NT2/D1 (cell line): ENCODE results near the gene KLHDC8B.

Source experiments
- YY1 ChIP-seq: IDR thresholded peaks from 2 replicates; pipeline ENCODE4 v1.6.1; 2011; ENCODE audit not compliant: insufficient read length, insufficient read depth
- ZNF274 ChIP-seq: IDR thresholded peaks from 2 replicates; pipeline ENCODE4 v1.6.1; 2011; ENCODE audit warnings: mild to moderate bottlenecking, low read depth, low read length

GRCh38 chr3:49158792-49159191, 12.6 kb upstream of the KLHDC8B start:
- TF ChIP-seq ZNF274 (no peak), YY1 (no peak)
